ENCODE data around the gene OR4E1.

DNA sequence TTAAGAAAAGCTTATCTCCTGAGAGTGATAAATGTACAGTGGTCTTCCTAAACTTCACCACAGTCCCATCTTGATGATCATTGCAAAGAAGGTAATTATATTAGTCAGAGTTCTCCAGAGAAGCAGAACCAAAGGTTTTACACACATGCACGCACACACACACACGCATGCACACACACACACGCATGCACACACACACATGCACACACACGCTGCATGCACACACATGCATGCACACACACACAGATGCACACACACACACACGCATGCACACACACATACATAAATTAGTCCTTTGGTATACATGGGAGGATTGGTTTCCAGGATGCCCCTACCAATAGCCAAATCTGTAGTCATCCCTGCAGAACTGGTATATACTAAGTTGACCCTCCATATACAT, 19.4 kb downstream of the OR4E1 start:
- TF ChIP-seq CTCF (IDR thresholded peaks at IDR 0.05) (no peak), POLR2AphosphoS5 (IDR thresholded peaks at IDR 0.05; ENCODE audit: low read depth, low read length) (no peak)
- TF ChIP-seq, protein P1, sequence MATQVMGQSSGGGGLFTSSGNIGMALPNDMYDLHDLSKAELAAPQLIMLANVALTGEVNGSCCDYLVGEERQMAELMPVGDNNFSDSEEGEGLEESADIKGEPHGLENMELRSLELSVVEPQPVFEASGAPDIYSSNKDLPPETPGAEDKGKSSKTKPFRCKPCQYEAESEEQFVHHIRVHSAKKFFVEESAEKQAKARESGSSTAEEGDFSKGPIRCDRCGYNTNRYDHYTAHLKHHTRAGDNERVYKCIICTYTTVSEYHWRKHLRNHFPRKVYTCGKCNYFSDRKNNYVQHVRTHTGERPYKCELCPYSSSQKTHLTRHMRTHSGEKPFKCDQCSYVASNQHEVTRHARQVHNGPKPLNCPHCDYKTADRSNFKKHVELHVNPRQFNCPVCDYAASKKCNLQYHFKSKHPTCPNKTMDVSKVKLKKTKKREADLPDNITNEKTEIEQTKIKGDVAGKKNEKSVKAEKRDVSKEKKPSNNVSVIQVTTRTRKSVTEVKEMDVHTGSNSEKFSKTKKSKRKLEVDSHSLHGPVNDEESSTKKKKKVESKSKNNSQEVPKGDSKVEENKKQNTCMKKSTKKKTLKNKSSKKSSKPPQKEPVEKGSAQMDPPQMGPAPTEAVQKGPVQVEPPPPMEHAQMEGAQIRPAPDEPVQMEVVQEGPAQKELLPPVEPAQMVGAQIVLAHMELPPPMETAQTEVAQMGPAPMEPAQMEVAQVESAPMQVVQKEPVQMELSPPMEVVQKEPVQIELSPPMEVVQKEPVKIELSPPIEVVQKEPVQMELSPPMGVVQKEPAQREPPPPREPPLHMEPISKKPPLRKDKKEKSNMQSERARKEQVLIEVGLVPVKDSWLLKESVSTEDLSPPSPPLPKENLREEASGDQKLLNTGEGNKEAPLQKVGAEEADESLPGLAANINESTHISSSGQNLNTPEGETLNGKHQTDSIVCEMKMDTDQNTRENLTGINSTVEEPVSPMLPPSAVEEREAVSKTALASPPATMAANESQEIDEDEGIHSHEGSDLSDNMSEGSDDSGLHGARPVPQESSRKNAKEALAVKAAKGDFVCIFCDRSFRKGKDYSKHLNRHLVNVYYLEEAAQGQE (IDR thresholded peaks at IDR 0.05; ENCODE audit: insufficient read depth in 1 of 2, low read depth in 2 of 2, low read length in 1 of 2), result no peak

All from Panc1 (cell line).